CD14-positive monocyte (primary cell): Measurements from ENCODE around the gene BTBD9. TPM values are rescaled to one million over a fixed set of nuclear protein-coding genes. Genes with fewer than 3 reads are reported as not detected.
A peak's percentile ranks its signal among the peaks of the same experiment; 100 is the strongest.

ENCODE experiments used
- DNase-seq, 3 donors: peaks; one replicate each; pipeline ENCODE4 v3.0.0-alpha.2; 2011 to 2022
- H2AFZ ChIP-seq: 2 replicates; pipeline ENCODE4 v1.6.0; 2012; ENCODE audit warnings: mild to moderate bottlenecking, low read depth, low read length, inconsistent platforms; ENCODE audit not compliant: insufficient read depth, poor library complexity, severe bottlenecking
- H3K27ac ChIP-seq, 2 donors: 1 replicate in 1 of 2; 2 replicates in 1 of 2; pipeline ENCODE4 v1.5.1; 2012 to 2013; ENCODE audit warnings: low read length in 2 of 2, control low read depth in 1 of 2, inconsistent platforms in 1 of 2, low read depth in 1 of 2, mild to moderate bottlenecking in 1 of 2
- H3K27me3 ChIP-seq, 2 donors: one replicate each; pipeline versions ENCODE4 v1.6.0 to v1.6.1; 2011 to 2013; ENCODE audit warnings: low read length in 2 of 2; ENCODE audit not compliant: control insufficient read depth in 2 of 2, insufficient read depth in 2 of 2
- H3K36me3 ChIP-seq, 2 donors: replicated peaks in 1 of 2; 1 replicate in 1 of 2; 2 replicates in 1 of 2; pipeline versions ENCODE4 v1.5.1 to v1.6.1; 2012 to 2013; ENCODE audit warnings: low read length in 2 of 2, control low read depth in 1 of 2, inconsistent platforms in 1 of 2, mild to moderate bottlenecking in 1 of 2; ENCODE audit not compliant: insufficient read depth in 2 of 2, control insufficient read depth in 1 of 2
- H3K4me1 ChIP-seq, 2 donors: 1 replicate in 1 of 2; 2 replicates in 1 of 2; pipeline versions ENCODE4 v1.5.1 to v1.6.1; 2012 to 2013; ENCODE audit warnings: low read length in 2 of 2, control low read depth in 1 of 2, inconsistent platforms in 1 of 2, mild to moderate bottlenecking in 1 of 2, moderate library complexity in 1 of 2; ENCODE audit not compliant: insufficient read depth in 2 of 2, control insufficient read depth in 1 of 2
- H3K4me2 ChIP-seq: replicated peaks from 2 replicates; pipeline ENCODE3; 2012; ENCODE audit warnings: low read length, moderate library complexity, mild to moderate bottlenecking; ENCODE audit not compliant: poor library complexity, severe bottlenecking; ENCODE audit errors: extremely low read depth
- H3K4me3 ChIP-seq, 3 experiments: fragments of 200-600 bp in 1 of 3; sonication (generic) in 1 of 3; replicated peaks in 1 of 3; 1 replicate in 2 of 3; 2 replicates in 1 of 3; pipeline ENCODE4 v1.5.1; 2011 to 2013; ENCODE audit warnings: low read length in 3 of 3, mild to moderate bottlenecking in 3 of 3, control low read depth in 2 of 3, low read depth in 2 of 3, inconsistent platforms in 1 of 3, moderate library complexity in 1 of 3
- H3K79me2 ChIP-seq: 2 replicates; pipeline ENCODE4 v1.6.0; 2012; ENCODE audit warnings: mild to moderate bottlenecking, control low read depth, inconsistent platforms, low read length, moderate library complexity; ENCODE audit not compliant: insufficient read depth
- H3K9ac ChIP-seq: 2 replicates; pipeline ENCODE4 v1.6.0; 2017; ENCODE audit warnings: low read length, mild to moderate bottlenecking; ENCODE audit not compliant: insufficient read depth, poor library complexity, severe bottlenecking
- H3K9me3 ChIP-seq, 2 donors: replicated peaks in 1 of 2; 1 replicate in 1 of 2; 2 replicates in 1 of 2; pipeline versions ENCODE4 v1.5.1 to v1.6.1; 2012 to 2013; ENCODE audit warnings: low read length in 2 of 2, control low read depth in 1 of 2; ENCODE audit not compliant: control insufficient read depth in 1 of 2, insufficient read depth in 1 of 2
- H4K20me1 ChIP-seq: 2 replicates; pipeline ENCODE4 v1.6.0; 2012; ENCODE audit warnings: mild to moderate bottlenecking, low read length, control low read depth, moderate library complexity; ENCODE audit not compliant: insufficient read depth
- H3K27ac Mint-ChIP-seq, 7 donors: one replicate each; pipeline ENCODE4 v1.8.0; 2020; ENCODE audit warnings: mild to moderate bottlenecking in 7 of 7, mixed read lengths in 7 of 7, moderate library complexity in 6 of 7, inconsistent platforms in 2 of 7
- H3K27me3 Mint-ChIP-seq, 3 donors: one replicate each; pipeline ENCODE4 v1.8.0; 2021 to 2022; ENCODE audit warnings: low read depth in 3 of 3, mild to moderate bottlenecking in 3 of 3, mixed read lengths in 3 of 3, moderate library complexity in 3 of 3, inconsistent platforms in 1 of 3
- H3K36me3 Mint-ChIP-seq, 2 donors: one replicate each; pipeline ENCODE4 v1.8.0; 2020; ENCODE audit warnings: mixed read lengths in 2 of 2, inconsistent platforms in 1 of 2, mild to moderate bottlenecking in 1 of 2
- H3K4me1 Mint-ChIP-seq: one replicate; pipeline ENCODE4 v1.8.0; 2020; ENCODE audit warnings: mild to moderate bottlenecking, mixed read lengths
- H3K4me3 Mint-ChIP-seq, 2 donors: one replicate each; pipeline ENCODE4 v1.8.0; 2020; ENCODE audit warnings: mild to moderate bottlenecking in 2 of 2, mixed read lengths in 2 of 2, moderate library complexity in 1 of 2
- H3K9me3 Mint-ChIP-seq, 7 donors: one replicate each; pipeline ENCODE4 v1.8.0; 2020 to 2022; ENCODE audit warnings: mixed read lengths in 7 of 7, mild to moderate bottlenecking in 6 of 7, moderate library complexity in 6 of 7, inconsistent platforms in 2 of 7
- CTCF ChIP-seq: fragments of 200-600 bp; IDR thresholded peaks from one replicate; pipeline ENCODE4 v1.8.0; 2022; ENCODE audit warnings: antibody characterized with exemption, mild to moderate bottlenecking
- WGBS: methylation state at CpG from one replicate; pipeline ENCODE4 v1.1.5; 2013; ENCODE audit warnings: missing lambda C conversion rate; ENCODE audit not compliant: insufficient coverage; 5-methylcytosine and 5-hydroxymethylcytosine counted together
- intact Hi-C, 2 donors: fragments of 100-400 bp; cut with micrococcal nuclease; formaldehyde crosslinking; loops; one replicate each; pipeline versions ENCODE4 v1.15.0 to v1.15.1; 2023
- polyA plus RNA-seq, 3 donors: library from polyadenylated mRNA; depleted of rRNA in 1 of 3; unstranded in 2 of 3; stranded (reverse) in 1 of 3; fragments of 300-500 nt in 2 of 3; fragments of >200 nt in 1 of 3; fragmentation: Illumina TruSeq in 2 of 3; gene quantifications; 1 replicate in 2 of 3; 2 replicates in 1 of 3; pipeline ENCODE4 v1.2.3, GENCODE V29; 2012 to 2021

BTBD9 gene
- polyA plus RNA-seq, 3 donors = 5.2 to 7.5 (median 6.2) TPM

GRCh38 chr6:38588631-38589366 lies 50.9 kb downstream of the BTBD9 start:
- no peaks in the 10 kb centered on the region for H3K79me2 ChIP-seq
- no peaks in the 10 kb centered on the region for H3K27me3 Mint-ChIP-seq
- no peaks in the 10 kb centered on the region for H3K9me3 ChIP-seq
- no peak overlapping the region for H3K4me2 ChIP-seq
- no peak overlapping the region for H3K27ac Mint-ChIP-seq
- WGBS = 92% methylated on average over 1 of the region's 2 CpGs
- peaks cover 27 to 30% of the 10 kb centered on the region in 2 donors for H3K36me3 Mint-ChIP-seq
- DNase-seq = peak in 1 of 3 donors; percentile 17
- H3K4me1 ChIP-seq = no peaks in the 10 kb centered on the region
- intact Hi-C loops = no loop called here
- H3K27me3 ChIP-seq = no peaks in the 10 kb centered on the region
- H3K27ac ChIP-seq = no peak overlapping the region
- H3K9ac ChIP-seq = no peak overlapping the region
- no peak overlapping the region for H3K4me3 ChIP-seq
- H3K36me3 ChIP-seq = peaks cover 4 to 30% of the 10 kb centered on the region in 2 donors
- peaks cover 0 to 1% (median 0%) of the 10 kb centered on the region in 7 donors for H3K9me3 Mint-ChIP-seq
- no peaks in the 10 kb centered on the region for H3K4me1 Mint-ChIP-seq
- no peaks in the 10 kb centered on the region for H4K20me1 ChIP-seq
- no peak overlapping the region for H3K4me3 Mint-ChIP-seq
- no peak for TF ChIP-seq CTCF
- H2AFZ ChIP-seq = no peak overlapping the region

GRCh38 chr6:38587766-38588362 lies 51.9 kb downstream of the BTBD9 start:
- Mint-ChIP-seq H3K27ac (no peak overlapping the region), H3K9me3 (peaks cover 0 to 1% (median 0%) of the 10 kb centered on the region in 7 donors), H3K4me1 (no peaks in the 10 kb centered on the region), H3K36me3 (peaks cover 22 to 23% of the 10 kb centered on the region in 2 donors), H3K27me3 (no peaks in the 10 kb centered on the region), H3K4me3 (no peak overlapping the region)
- no peak for TF ChIP-seq CTCF
- no peaks in the 10 kb centered on the region for H4K20me1 ChIP-seq
- no peak overlapping the region for H2AFZ ChIP-seq
- no peak overlapping the region for H3K4me3 ChIP-seq
- H3K27ac ChIP-seq = no peak overlapping the region
- H3K4me2 ChIP-seq = no peak overlapping the region
- H3K36me3 ChIP-seq = peaks cover 0 to 25% of the 10 kb centered on the region in 2 donors
- intact Hi-C loops = no loop called here
- WGBS = 98% methylated on average over 6 of the region's 6 CpGs
- DNase-seq = no peak
- no peak overlapping the region for H3K9ac ChIP-seq
- no peaks in the 10 kb centered on the region for H3K79me2 ChIP-seq
- no peaks in the 10 kb centered on the region for H3K9me3 ChIP-seq
- H3K4me1 ChIP-seq = no peaks in the 10 kb centered on the region
- no peaks in the 10 kb centered on the region for H3K27me3 ChIP-seq
